ENCODE results near the gene TKFC.

Gene TKFC

DNA sequence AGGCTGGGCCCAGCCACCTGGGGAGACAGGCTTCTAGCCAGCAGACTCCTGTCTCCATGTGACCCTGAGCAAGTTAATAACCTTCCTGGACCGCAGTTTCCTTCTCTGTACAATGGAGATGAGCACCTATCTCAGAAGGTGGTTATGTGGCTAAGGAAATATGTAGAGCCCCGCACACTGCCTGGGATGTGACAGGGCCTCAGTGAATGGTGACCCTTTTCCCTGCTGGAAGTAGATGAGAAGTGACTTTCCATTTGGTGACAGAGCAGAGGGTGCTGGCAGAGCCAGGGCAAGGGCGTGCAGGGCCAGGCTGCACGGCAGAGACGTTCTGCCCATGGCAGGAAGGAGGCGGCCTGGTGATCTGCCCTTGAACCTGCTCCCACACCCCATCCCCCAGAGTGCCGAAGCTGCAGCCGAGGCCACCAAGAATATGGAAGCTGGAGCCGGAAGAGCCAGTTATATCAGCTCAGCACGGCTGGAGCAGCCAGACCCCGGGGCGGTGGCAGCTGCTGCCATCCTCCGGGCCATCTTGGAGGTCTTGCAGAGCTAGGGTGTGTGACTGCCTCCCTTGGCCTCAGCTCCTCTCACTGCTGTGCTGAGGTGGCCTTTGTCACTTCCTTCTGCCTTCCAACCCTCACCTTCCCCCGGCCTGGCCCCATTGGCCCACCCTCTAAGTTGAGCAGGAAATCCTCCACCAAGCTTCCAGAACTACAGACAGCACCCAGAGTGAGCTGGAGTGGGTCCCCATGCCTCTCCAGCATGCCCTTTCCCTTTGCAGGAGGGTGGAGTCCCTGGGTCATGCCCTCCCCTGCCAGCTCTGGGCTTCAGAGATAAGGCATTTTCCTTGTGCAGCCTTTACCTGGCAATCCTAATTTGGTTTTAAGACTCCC is 13.2 kb downstream of the TKFC start:
- DNase-seq: no peak

DNA sequence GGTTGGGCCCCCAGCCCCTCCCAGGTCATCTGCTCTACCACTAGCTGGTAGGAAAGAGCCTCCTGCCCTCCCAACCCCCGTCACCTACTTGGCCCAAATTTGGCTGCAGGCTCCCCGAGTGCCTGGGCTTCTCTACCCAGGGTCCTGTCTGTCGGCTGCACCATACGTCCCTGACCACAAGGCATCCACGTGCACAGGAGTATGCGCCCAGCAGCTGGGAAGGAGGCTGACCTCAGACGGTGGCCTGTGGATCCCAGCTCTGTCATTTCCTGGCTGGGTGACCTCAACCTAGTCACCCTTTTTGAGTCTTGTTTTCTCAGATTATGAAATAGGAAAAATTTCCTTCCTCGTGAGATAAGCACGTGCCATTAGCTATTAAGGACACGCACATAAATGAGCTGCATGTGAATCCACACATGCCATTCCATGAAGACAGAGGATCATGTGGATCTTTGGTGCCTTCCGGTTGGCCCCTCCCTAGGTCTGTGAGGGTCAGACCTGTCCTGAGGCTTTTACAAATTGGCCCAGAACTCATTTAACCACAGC is 15.0 kb downstream of the TKFC start:
- no peak for DNase-seq

DNA sequence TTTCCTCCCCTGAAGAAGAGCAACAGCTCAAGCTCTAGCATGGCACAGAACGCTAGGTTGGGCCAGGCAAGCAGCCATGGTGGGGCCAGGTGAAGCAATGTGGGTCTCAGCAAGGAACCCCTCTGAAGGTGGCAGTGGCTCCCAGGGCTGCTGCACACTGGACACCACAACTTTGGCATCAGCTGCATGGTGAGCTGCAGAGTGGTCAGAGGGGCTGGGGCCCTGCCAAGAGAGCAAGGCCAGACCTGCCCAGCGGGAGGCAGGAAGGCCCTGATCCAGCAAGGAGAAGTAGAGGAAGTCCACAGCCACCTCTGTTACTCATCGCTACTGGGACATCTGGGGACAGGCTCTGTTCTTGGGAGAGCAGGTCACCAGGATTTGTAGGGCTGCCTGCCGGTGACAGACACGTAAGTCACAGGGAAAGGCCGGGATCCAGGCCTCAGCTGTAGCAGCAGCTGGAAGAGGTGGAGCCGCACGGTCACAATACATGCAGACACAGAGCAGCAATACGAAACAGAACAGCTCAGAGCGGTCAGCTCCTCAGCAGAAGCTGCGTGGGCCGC is 16.2 kb downstream of the TKFC start:
- no peak for DNase-seq

DNA sequence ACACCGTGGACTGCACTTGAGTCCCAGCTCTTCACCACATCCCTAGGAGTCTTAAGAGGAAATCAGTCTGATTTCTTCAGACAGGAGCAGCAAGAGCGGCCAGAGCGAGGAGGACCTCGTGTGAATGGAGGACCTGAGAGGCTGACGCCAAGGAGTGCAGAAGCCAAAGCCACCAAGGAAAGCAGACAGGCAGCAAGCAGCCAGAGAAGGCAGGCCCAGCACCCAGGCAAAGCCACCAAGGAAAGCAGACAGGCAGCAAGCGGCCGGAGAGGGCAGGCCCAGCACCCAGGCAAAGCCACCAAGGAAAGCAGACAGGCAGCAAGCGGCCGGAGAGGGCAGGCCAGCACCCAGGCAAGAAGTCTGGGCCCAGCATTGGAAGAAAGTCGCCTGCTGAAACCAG is 16.9 kb downstream of the TKFC start:
- DNase-seq: no peak

DNA sequence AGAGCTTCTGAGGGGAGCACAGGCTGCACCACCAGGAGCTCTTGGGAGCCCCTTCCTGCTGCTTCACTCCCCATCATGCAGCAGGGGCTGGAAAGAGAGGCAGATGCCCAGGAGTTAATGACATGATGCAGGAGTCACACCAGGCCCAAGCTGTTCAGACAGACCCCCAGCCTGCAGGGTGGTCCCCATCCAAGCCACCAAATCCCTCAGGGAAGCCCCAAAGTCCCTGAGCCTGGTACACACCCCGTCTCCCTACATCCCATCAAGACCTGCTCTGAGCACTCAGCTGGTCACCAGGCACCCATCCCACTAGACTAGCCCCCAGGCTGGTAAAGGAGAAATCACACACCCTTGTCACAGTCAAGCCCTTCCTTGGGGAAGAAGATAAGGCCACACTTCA is 17.3 kb downstream of the TKFC start:
- no peak for DNase-seq

DNA sequence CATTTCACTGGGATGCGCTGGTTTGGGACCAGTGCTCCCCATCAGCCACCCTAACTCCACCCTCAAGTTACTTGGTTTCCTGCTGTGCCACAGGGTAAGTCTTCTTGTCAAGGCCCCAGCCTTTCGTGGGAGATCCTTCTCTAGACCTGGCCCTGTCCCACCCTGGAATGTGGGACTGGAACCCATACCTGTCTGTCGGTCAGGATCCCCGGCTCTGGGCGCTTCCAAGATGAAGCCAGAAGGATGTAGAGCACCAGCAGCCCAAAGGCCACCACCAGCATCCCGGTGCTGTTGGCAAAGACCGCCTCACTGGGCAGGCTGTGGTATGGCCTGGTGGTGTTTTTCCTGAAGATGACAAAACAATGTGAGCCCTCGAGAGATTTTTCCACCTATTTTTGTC is 17.8 kb downstream of the TKFC start:
- DNase-seq: no peak

DNA sequence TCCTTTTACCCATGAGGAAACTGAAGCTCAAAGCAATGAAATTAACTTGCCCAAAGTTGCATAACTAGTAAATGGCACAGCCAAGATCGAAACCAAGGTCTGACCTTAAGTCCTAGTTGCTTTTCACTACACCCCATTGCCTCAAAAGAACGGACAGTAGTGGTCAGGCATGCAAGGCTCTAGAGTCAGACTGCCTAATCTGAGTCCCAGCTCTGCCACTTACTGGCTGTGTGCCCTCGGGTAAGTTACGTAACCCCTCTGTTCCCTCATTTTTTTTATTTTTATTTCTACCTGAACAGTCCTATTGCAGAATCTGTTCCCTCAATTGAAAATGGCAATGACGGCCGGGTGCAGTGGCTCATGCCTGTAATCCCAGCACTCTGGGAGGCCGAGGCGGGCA is 19.0 kb downstream of the TKFC start:
- no peak for DNase-seq

DNA sequence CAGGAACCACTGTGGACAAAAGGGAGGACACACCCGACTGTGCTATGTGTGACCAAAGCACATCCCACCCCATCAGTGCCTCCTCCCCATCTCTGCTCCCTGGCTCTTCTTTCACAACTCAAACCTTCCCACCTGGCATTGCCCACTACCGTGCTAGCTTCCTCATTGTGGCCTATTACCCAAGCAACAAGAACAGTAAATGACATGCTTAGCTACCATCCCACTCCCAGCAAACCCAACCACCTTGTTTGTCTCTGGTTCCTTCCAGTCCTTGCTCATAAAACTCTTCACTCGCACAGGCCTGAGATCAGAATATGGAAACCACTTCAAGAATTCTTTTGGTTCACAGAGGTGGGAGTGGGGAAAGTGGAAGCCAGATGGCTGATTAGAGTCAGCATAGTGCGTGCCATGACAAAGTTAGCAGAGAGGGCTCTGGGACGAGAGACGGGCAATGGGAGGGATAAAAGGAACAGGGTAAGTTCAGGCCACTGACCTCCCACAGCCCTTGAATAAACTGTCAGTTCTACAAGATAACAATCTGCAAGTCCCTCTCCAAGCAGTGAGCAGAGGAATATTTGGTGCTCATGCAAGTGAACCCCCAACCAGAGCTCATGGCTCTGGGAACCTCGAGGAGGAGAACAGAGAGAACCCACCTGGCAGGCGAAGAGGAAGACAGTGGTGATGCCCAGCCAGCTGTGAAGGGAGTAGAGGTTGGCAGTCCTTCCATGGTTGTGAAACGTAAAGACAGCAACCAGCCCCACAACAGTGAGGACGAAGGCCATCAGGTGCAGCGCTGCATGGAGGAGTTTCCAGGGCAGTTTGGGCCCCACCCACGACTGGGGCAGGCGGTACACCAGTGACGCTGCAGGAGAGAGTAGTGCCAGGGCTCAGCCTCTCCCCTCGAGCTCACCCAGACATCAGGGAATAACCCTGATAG is 20.4 kb downstream of the TKFC start:
- no peak for DNase-seq

DNA sequence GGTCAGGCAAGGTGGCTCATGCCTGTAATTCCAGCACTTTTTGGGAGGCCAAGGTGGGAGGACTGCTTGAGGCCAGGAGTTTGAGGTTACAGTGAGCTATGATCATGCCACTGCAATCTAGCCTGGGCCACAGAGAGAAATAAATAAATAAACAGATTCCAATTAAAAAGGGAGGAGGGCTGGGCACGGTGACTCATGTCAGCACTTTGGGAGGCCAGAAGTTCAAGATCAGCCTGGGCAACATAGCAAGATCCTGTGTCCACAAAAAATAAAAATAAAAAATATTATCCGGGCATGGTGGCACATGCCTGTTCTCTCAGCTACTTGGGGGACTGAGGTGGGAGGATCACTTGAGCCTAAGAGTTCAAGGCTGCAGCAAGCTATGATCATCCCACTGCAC is 21.2 kb downstream of the TKFC start:
- DNase-seq: no peak

DNA sequence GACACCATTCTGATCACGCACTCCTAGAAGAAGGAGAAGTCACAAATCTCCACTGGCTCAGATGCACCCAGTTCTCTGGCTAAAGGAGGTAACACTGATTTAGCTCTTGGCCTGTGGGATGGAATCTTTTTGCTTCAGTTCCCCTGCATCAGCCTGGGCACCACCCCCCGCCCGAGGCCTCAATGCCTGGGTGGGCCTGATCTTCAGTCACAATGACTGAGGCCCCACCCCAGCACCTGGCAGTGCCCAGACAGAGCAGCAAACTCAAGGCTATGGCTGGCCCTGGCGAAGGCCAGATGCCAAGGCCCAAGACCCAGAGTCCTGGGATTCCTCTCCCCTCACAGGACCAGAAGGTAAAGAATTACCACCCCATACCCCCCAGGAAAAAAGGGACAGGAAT is 23.7 kb downstream of the TKFC start:
- DNase-seq: no peak

DNA sequence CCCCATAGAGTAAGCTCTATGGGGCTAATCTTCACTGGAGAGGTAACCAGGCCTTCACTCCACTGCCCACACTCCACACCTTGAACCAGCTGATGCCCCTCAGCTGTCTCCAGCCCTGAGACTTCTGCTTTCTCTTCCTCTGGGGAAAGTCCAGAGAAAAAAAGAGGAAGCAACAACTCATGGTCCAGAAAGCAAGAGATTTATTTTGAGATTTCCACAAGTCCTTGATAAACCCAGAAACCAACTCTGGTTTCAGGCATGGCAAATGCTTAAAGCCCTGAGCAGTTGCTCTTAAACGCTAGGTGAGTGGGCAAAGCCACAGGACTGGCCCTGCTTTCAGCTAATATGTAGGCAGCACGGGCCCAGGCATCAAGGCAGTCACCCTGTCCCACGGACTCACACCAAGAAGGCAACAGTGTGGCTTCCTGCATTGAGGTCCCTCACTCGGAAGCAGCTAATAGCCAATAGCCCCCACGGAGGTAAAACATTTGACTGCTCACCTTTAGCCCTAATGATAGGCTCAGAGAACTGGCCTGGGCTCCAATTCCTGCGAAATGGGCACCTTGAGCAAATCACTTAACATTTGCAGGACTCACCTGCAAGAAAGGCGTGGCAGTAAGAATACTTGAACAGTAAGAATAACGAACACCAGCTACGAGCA is 24.3 kb downstream of the TKFC start:
- no peak for DNase-seq

DNA sequence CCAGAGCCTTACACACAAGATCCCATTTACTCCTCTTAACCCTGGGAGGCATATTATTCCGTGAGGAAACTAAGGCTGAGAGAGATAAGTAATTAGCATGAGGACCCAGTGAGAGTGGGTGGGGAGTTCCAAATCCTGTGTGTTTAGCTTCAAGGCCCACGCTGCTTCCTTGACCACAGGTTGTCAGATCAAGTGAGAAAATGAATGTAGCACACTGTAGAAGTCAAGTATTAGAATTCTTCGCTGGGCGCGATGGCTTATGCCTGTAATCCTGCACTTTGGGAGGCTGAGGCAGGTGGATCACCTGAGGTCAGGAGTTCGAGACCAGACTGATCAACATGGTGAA is 24.8 kb downstream of the TKFC start:
- no peak for DNase-seq

DNA sequence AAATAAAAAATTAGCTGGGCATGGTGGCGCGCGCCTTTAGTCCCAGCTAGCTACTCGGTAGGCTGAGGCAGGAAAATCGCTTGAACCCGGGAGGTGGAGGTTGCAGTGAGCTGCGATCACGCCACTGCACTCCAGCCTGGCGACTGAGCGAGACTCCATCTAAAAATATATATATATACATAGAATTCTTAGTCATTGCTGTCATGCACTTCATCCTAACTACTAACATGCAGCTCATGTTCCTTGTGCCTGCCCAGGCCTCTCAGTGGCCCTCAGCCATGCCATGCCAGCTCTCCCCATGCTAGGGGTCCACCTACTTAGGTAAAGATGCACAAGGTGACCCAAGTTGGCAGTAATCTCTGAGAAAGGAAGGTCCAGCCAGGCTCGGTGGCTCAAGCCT is 25.5 kb downstream of the TKFC start:
- DNase-seq: no peak

DNA sequence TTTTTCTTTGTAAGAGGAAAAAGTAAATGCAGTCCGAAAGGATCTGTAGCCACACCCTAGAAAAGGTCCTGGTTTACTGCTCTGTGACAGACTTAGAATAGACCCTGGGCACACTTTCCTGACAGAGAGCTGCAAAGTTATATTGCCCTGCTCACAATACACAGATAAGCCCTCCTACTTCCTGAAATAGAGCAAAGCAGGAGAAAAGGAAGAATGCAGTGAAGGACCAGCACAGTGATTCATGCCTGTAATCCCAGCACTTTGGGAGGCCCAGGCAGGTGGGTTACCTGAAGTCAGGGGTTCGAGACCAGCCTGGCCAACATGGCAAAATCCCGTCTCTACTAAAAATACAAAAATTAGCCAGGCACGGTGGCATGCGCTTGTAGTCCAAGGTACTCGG is 26.5 kb downstream of the TKFC start:
- DNase-seq: no peak

DNA sequence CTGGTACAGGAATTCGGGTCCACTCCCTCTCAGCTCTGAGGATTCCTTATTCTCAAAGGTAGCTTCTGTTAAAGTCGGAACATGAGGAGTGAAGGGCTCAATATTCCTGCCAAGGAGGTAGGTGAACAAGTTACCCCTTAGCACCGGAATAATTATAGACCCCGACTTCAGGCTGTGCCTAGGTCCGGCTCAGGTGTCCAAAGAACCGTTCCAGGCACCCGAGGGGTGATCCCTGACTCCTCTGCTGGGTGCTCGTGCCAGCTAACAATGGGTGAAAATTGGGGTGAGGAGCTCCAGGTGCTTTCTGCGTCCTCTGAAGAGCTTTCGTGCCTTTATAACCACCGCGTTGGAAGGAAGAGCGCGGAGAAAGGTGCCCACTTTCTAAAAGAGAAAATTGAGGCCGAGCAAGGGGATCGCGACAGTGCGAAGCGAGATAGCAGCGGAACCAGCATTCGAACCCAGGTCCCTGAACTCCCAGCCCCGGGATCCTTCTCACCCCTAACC is 28.3 kb downstream of the TKFC start:
- DNase-seq: no peak

DNA sequence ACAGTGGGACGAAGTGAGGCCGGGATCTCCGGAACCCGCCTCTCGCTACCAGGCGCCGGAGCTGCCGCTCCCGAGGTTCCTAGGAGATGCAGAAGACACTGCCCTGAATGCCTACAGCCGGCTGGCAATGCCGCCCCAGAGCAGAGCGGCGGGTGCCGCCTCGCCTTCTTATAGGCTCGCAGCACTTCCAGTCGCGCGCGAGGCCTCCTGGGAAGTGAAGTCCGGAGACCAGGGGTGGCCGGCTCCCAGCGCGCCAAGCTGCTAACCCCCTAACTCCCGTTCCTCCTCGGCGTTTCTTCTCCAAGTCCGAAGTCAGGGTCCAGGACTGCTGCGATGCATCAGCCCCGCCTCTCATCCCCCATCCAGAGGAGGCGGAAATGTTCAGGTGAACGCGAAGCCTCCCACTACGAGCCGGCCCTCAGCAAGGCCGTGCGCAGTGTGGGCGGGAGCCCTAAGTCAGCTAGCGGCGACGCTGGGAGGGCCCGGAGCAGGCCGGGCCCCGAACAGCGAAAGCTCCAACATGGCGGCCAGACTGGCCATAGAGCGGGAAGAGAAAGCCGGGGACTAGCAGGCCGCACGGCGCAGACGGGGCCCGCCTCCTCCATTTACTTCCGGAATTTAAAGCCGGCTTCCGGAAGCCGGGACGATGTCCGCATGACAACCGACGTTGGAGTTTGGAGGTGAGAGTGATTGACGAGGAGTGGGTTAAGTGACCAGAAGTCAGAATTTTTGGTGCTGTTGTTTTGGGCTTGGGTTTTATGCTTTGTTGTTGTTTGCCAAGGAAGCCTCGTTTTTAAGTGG is 28.9 kb downstream of the TKFC start, which contains the start of the genes CYB561A3 and TMEM138:
Gene CYB561A3, minus strand, starts transcription at position 142 of the 801 bp plus-strand sequence. CDS start 5,169 bp downstream, outside the sequence.
Gene TMEM138, plus strand, starts transcription at position 634 of the 801 bp plus-strand sequence. CDS start 2,017 bp downstream, outside the sequence.
- peak; percentile 69 to 88 (median 81) for DNase-seq

DNA sequence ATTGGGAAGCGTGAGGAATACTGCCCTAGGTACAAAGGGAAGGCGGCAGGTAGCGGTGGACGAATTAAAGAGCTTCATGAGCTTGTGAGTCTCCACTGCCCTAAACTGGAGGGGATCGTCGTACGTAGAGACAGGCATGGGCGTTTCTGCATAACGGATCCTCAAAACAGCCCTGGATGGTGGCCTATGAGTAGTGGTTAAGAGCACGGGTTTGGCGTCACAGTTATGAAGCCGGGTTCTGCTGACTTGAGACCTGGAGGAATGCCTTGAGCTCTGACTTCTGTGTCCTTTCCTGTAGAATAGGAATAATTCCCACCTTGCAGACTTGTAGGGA is 29.5 kb downstream of the TKFC start:
- peak in 5 of 6 experiments; percentile 11 to 81 (median 60) for DNase-seq

DNA sequence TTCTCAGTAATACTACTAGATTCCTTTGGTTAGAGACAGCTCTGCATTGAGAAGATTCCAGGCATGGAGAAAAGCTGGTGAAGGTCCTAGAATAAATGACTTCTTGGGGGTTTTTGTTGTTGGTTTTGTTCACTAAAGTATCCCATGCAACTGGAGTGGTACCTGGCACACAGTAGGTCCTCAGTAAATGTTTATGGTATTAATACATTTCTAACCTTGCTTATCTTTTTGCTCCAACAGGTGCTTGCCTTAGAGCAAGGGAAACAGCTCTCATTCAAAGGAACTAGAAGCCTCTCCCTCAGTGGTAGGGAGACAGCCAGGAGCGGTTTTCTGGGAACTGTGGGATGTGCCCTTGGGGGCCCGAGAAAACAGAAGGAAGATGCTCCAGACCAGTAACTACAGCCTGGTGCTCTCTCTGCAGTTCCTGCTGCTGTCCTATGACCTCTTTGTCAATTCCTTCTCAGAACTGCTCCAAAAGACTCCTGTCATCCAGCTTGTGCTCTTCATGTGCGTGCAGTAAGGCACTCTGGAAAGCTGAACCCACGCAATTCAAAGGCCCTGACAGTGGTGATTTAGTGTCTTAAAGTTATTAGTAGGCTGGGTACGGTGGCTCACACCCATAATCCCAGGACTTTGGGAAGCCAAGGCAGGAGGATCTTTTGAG is 31.1 kb downstream of the TKFC start:
- no peak for DNase-seq

DNA sequence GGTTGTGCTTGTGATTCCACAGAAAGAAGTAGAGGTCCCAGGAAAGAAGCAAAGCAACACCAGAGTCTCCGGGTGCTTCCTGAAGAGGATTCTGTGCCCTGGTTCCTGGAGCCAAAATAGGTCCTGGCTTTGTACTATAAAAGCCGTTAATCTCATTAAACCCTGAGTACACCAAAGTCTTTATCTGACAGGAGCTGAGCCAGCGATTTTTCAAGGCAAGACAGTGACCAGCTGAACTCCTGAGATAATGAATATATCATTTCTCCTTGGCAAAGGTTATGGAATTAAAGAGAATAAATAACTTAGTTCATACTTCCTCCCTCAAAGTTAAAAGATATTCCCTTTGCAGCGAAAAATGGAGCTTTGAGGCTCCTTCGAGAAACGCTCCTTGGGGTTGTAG is 34.4 kb downstream of the TKFC start:
- DNase-seq: no peak

DNA sequence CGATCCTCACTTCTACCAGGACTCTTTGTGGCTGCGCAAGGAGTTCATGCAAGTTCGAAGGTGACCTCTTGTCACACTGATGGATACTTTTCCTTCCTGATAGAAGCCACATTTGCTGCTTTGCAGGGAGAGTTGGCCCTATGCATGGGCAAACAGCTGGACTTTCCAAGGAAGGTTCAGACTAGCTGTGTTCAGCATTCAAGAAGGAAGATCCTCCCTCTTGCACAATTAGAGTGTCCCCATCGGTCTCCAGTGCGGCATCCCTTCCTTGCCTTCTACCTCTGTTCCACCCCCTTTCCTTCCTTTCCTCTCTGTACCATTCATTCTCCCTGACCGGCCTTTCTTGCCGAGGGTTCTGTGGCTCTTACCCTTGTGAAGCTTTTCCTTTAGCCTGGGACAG is 35.6 kb downstream of the TKFC start:
- DNase-seq: no peak
